OCI-LY7 (cell line): ENCODE measurements around the gene RRAGC. TPM values are rescaled to one million over a fixed set of nuclear protein-coding genes. Genes with fewer than 3 reads are reported as not detected.

Experiments
- BruUV-seq: library from RNA; stranded (reverse); fragments of 400-500 nt; replicated peaks from 2 replicates; lab custom pipeline; 2021; lab: Mats Ljungman, UMichigan
- CTCF ChIA-PET: fragments of 300-600 bp; sonication (Branson Sonifier 250); formaldehyde crosslinking; loops from one replicate; lab custom pipeline; 2022; ENCODE audit warnings: antibody characterized with exemption; ENCODE audit not compliant: unreplicated experiment; lab: Charles Lee
- POLR2A ChIA-PET: fragments of 300-600 bp; sonication (Branson Sonifier 250); formaldehyde crosslinking; loops from one replicate; lab custom pipeline; 2022; ENCODE audit warnings: antibody characterized with exemption; lab: Charles Lee
- DNase-seq: peaks from one replicate; pipeline ENCODE4 v3.0.0-alpha.2; 2015; ENCODE audit warnings: low spot score
- H2AFZ ChIP-seq: fragments of 200-600 bp; sonication (generic), shearing (Covaris generic); 2 replicates; pipeline ENCODE4 v1.6.1; 2014; ENCODE audit warnings: mild to moderate bottlenecking, antibody characterized with exemption, low read length, moderate library complexity
- H3K27ac ChIP-seq: fragments of 200-600 bp; sonication (generic); 2 replicates; pipeline ENCODE4 v1.5.1; 2014; ENCODE audit warnings: mixed run types, low read depth, mild to moderate bottlenecking, moderate library complexity, low read length, inconsistent platforms; ENCODE audit not compliant: poor library complexity, severe bottlenecking
- H3K36me3 ChIP-seq: fragments of 200-600 bp; sonication (generic); 2 replicates; pipeline ENCODE4 v1.6.1; 2014; ENCODE audit warnings: mild to moderate bottlenecking, antibody characterized with exemption, low read length, moderate library complexity, mixed read lengths; ENCODE audit not compliant: insufficient read depth
- H3K4me1 ChIP-seq: fragments of 200-600 bp; sonication (generic); 2 replicates; pipeline ENCODE4 v1.5.1; 2014; ENCODE audit warnings: mild to moderate bottlenecking, low read length; ENCODE audit not compliant: insufficient read depth, poor library complexity, severe bottlenecking
- H3K4me2 ChIP-seq: fragments of 200-600 bp; sonication (generic); 2 replicates; pipeline ENCODE4 v1.6.1; 2014; ENCODE audit warnings: mild to moderate bottlenecking, low read length
- H3K4me3 ChIP-seq: fragments of 200-600 bp; sonication (generic); 2 replicates; pipeline ENCODE4 v1.5.1; 2014; ENCODE audit warnings: mild to moderate bottlenecking, low read depth, low read length; ENCODE audit not compliant: poor library complexity, severe bottlenecking
- H3K79me2 ChIP-seq: fragments of 200-600 bp; sonication (generic); 2 replicates; pipeline ENCODE4 v1.6.1; 2016; ENCODE audit warnings: low read depth, mild to moderate bottlenecking, low read length, moderate library complexity, mixed read lengths; ENCODE audit not compliant: insufficient read depth
- H3K9me2 ChIP-seq: fragments of 200-600 bp; sonication (generic); 2 replicates; pipeline ENCODE4 v1.6.1; 2016; ENCODE audit warnings: mild to moderate bottlenecking, low read length, mixed read lengths; ENCODE audit not compliant: insufficient read depth
- H3K9me3 ChIP-seq: fragments of 200-600 bp; sonication (generic); 2 replicates; pipeline ENCODE4 v1.6.1; 2014; ENCODE audit warnings: mild to moderate bottlenecking, mixed run types, low read length, mixed read lengths
- H4K20me1 ChIP-seq: fragments of 200-600 bp; sonication (generic); 2 replicates; pipeline ENCODE4 v1.6.1; 2014; ENCODE audit warnings: mild to moderate bottlenecking, antibody characterized with exemption, low read length, moderate library complexity, mixed read lengths; ENCODE audit not compliant: insufficient read depth
- EZH2phosphoT487 ChIP-seq: fragments of 200-600 bp; sonication (generic); IDR thresholded peaks from 2 replicates; pipeline ENCODE4 v1.6.1; 2018; ENCODE audit warnings: low read depth, borderline replicate concordance, mild to moderate bottlenecking, mixed run types, antibody characterized with exemption, low read length, moderate library complexity, mixed read lengths
- intact Hi-C: fragments of 100-400 bp; cut with micrococcal nuclease; formaldehyde crosslinking; loops from one replicate; pipeline ENCODE4 v1.10.0; 2022; ENCODE audit not compliant: unreplicated experiment
- total RNA-seq, 2 experiments: library from RNA; depleted of rRNA in 1 of 2; stranded (reverse); fragments of >200 nt in 1 of 2; shearing (Covaris generic) in 1 of 2; gene quantifications; 2 replicates each; pipeline ENCODE4 v1.2.3, GENCODE V29; 2014 to 2022
- TF ChIP-seq, protein P1 (sequence below): fragments of 200-600 bp; sonication (generic); conservative IDR thresholded peaks from 2 replicates; pipeline ENCODE4 v1.5.1; 2014; ENCODE audit warnings: mild to moderate bottlenecking, antibody characterized with exemption, low read length, moderate library complexity, mixed read lengths

RRAGC gene
- total RNA-seq, 2 experiments from 2014 or later, result 4.8 to 19.6 TPM

DNA sequence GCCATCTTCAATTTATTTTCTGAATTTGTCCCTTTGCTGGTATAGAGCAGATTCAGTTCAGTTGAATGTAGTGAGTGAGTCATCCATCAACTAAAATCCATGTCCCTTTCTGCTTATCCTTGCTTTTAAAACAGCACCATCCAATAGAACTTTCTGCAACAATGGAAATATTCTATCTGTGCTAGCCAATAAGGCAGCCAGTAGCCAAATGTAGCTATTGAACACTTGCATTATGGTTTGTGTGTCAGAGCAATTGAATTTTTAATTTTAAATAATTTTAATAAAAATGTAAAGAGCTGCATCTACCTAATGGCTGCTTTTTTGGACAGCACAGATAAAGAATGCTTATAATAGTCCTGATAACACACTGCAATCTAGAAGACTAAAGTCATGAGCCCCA, 21.9 kb upstream of the RRAGC start, which contains the start of gene GJA9:
Gene GJA9 (minus strand): TSS at position 101 of the 400 bp plus-strand sequence. CDS start 5,489 bp downstream, outside the sequence.
- DNase-seq, result no peak
- no peak within 1 kb of the TSS for H2AFZ ChIP-seq
- CTCF ChIA-PET, result no interaction called here
- intact Hi-C loops, result no loop called here
- no peaks in the 10 kb centered on the region for H3K79me2 ChIP-seq
- no peak within 1 kb of the TSS for H3K4me3 ChIP-seq
- no peak within 1 kb of the TSS for H3K27ac ChIP-seq
- no peak within 1 kb of the TSS for H3K4me2 ChIP-seq
- no TSS peak for BruUV-seq
- no peaks in the 10 kb centered on the region for H3K9me2 ChIP-seq
- POLR2A ChIA-PET, result interaction anchor here (0.9 to 1.4 kb wide), 3 partner anchors 9 to 1094 kb away, joined by 4 to 7 read pairs (median 5); partner anchors contain the start of gene MYCBP
- no peaks in the 10 kb centered on the region for H3K4me1 ChIP-seq
- no peaks in the 10 kb centered on the region for H4K20me1 ChIP-seq
- H3K36me3 ChIP-seq, result no peaks in the 10 kb centered on the region
- TF ChIP-seq, protein P1, sequence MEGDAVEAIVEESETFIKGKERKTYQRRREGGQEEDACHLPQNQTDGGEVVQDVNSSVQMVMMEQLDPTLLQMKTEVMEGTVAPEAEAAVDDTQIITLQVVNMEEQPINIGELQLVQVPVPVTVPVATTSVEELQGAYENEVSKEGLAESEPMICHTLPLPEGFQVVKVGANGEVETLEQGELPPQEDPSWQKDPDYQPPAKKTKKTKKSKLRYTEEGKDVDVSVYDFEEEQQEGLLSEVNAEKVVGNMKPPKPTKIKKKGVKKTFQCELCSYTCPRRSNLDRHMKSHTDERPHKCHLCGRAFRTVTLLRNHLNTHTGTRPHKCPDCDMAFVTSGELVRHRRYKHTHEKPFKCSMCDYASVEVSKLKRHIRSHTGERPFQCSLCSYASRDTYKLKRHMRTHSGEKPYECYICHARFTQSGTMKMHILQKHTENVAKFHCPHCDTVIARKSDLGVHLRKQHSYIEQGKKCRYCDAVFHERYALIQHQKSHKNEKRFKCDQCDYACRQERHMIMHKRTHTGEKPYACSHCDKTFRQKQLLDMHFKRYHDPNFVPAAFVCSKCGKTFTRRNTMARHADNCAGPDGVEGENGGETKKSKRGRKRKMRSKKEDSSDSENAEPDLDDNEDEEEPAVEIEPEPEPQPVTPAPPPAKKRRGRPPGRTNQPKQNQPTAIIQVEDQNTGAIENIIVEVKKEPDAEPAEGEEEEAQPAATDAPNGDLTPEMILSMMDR, result no peak
- TF ChIP-seq EZH2phosphoT487, result no peak
- H3K9me3 ChIP-seq, result no peaks in the 10 kb centered on the region

DNA sequence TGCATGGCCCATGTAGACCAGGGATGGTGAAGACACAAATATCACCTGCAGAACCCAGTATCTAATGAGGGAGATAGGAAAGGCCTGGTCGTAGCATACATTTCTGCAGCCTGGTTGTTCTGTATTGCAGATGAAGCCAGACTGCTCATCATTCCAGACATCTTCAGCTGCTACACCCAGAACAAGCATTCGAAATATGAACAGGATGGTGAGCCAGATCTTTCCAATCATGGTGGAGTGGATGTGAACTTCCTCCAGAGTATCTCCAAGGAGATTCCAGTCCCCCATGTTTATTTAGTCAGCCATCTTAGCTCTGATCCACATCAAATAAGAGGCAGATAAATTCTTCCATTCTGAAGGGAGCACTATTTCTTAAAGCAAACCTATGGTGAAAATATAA, 16.2 kb upstream of the RRAGC start:
- Histone ChIP-seq H3K9me2 (no peaks in the 10 kb centered on the region), H3K4me2 (no peak overlapping the region), H3K4me3 (no peak overlapping the region), H3K36me3 (no peaks in the 10 kb centered on the region), H3K27ac (no peak overlapping the region), H4K20me1 (no peaks in the 10 kb centered on the region), H3K9me3 (no peaks in the 10 kb centered on the region), H3K4me1 (peaks cover 19% of the 10 kb centered on the region), H2AFZ (no peak overlapping the region), H3K79me2 (peaks cover 9% of the 10 kb centered on the region)
- intact Hi-C loops, result no loop called here
- TF ChIP-seq, protein P1, result no peak
- TF ChIP-seq EZH2phosphoT487, result no peak
- no peak for DNase-seq
- CTCF ChIA-PET, result no interaction called here
- POLR2A ChIA-PET, result interaction anchor here (0.5 kb wide), 1 partner anchor 191 kb away, joined by 3 read pairs; no protein-coding TSS in a partner anchor
- BruUV-seq, result no TSS peak
